Measurements from ENCODE around the gene CPNE4.

- TF ChIP-seq, protein P1, sequence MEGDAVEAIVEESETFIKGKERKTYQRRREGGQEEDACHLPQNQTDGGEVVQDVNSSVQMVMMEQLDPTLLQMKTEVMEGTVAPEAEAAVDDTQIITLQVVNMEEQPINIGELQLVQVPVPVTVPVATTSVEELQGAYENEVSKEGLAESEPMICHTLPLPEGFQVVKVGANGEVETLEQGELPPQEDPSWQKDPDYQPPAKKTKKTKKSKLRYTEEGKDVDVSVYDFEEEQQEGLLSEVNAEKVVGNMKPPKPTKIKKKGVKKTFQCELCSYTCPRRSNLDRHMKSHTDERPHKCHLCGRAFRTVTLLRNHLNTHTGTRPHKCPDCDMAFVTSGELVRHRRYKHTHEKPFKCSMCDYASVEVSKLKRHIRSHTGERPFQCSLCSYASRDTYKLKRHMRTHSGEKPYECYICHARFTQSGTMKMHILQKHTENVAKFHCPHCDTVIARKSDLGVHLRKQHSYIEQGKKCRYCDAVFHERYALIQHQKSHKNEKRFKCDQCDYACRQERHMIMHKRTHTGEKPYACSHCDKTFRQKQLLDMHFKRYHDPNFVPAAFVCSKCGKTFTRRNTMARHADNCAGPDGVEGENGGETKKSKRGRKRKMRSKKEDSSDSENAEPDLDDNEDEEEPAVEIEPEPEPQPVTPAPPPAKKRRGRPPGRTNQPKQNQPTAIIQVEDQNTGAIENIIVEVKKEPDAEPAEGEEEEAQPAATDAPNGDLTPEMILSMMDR (IDR thresholded peaks at IDR 0.05): no peak
- TF ChIP-seq POLR2A (IDR thresholded peaks at IDR 0.05) (no peak), POLR2AphosphoS5 (IDR thresholded peaks at IDR 0.05) (no peak)
These were observed 130.8 kb downstream of the CPNE4 start for GRCh38 chr3:131903988-131904415.

All from stomach (tissue), 4 donors.